ENCODE measurements around the gene C11orf91.

- TF ChIP-seq JUND (IDR thresholded peaks at IDR 0.05; ENCODE audit: low read length) = no peak
- no peak for TF ChIP-seq POLR2A (IDR thresholded peaks at IDR 0.05; ENCODE audit: control extremely low read depth in 1 of 2, low read depth in 2 of 2, low read length in 2 of 2)
- no peak for TF ChIP-seq CREB1 (IDR thresholded peaks at IDR 0.05)
- TF ChIP-seq CHD1 (IDR thresholded peaks at IDR 0.05; ENCODE audit: low read depth, low read length) = no peak
- TF ChIP-seq, protein P1, sequence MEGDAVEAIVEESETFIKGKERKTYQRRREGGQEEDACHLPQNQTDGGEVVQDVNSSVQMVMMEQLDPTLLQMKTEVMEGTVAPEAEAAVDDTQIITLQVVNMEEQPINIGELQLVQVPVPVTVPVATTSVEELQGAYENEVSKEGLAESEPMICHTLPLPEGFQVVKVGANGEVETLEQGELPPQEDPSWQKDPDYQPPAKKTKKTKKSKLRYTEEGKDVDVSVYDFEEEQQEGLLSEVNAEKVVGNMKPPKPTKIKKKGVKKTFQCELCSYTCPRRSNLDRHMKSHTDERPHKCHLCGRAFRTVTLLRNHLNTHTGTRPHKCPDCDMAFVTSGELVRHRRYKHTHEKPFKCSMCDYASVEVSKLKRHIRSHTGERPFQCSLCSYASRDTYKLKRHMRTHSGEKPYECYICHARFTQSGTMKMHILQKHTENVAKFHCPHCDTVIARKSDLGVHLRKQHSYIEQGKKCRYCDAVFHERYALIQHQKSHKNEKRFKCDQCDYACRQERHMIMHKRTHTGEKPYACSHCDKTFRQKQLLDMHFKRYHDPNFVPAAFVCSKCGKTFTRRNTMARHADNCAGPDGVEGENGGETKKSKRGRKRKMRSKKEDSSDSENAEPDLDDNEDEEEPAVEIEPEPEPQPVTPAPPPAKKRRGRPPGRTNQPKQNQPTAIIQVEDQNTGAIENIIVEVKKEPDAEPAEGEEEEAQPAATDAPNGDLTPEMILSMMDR (IDR thresholded peaks at IDR 0.05; ENCODE audit: control extremely low read depth in 1 of 3, insufficient read depth in 1 of 3, low read depth in 1 of 3, low read length in 3 of 3) = no peak
- TF ChIP-seq EGR1 (IDR thresholded peaks at IDR 0.05; ENCODE audit: borderline replicate concordance, low read depth, low read length) = no peak
Measured at GRCh38 chr11:33652930-33653329, 47.7 kb downstream of the C11orf91 start.

All from H1 (cell line).